Gastrocnemius medialis (tissue), 4 donors: ENCODE results near the gene ARHGEF17. TPM values are rescaled to one million over a fixed set of nuclear protein-coding genes. Genes with fewer than 3 reads are reported as not detected.

Experiments
- ATAC-seq, 2 donors: fragments of 150-250 bp; one replicate each; pipeline ENCODE4 v1.9.1; 2016
- DNase-seq, 2 donors: peaks; one replicate each; pipeline ENCODE4 v3.0.0-alpha.2; 2019
- H3K27ac ChIP-seq, 4 donors: fragments of 200-600 bp; sonication (generic); 1 replicate in 1 of 4; 2 replicates in 3 of 4; pipeline ENCODE4 v1.5.1; 2016 to 2018; ENCODE audit warnings: mild to moderate bottlenecking in 2 of 4, moderate library complexity in 1 of 4
- H3K27me3 ChIP-seq, 3 donors: fragments of 200-600 bp; sonication (generic) in 2 of 3; 1 replicate in 1 of 3; 2 replicates in 2 of 3; pipeline versions ENCODE4 v1.5.1 to v1.6.0; 2016 to 2019; ENCODE audit warnings: mild to moderate bottlenecking in 1 of 3, moderate library complexity in 1 of 3
- H3K36me3 ChIP-seq, 2 donors: fragments of 200-600 bp; sonication (generic) in 1 of 2; one replicate each; pipeline ENCODE4 v1.5.1; 2017 to 2018
- H3K4me1 ChIP-seq, 2 donors: fragments of 200-600 bp; sonication (generic) in 1 of 2; one replicate each; pipeline ENCODE4 v1.5.1; 2016 to 2017; ENCODE audit warnings: mild to moderate bottlenecking in 2 of 2
- H3K4me3 ChIP-seq, 4 donors: fragments of 200-600 bp; sonication (generic) in 3 of 4; 1 replicate in 1 of 4; 2 replicates in 3 of 4; pipeline ENCODE4 v1.5.1; 2016 to 2019; ENCODE audit warnings: mild to moderate bottlenecking in 2 of 4
- H3K9me3 ChIP-seq, 3 donors: fragments of 200-600 bp; sonication (generic) in 2 of 3; 1 replicate in 1 of 3; 2 replicates in 2 of 3; pipeline ENCODE4 v1.5.1; 2016 to 2019
- POLR2A ChIP-seq, 2 donors: fragments of 450-650 bp; IDR thresholded peaks; one replicate each; pipeline ENCODE4 v1.6.1; 2017; ENCODE audit warnings: antibody characterized with exemption in 2 of 2, mild to moderate bottlenecking in 2 of 2, moderate library complexity in 2 of 2
- in situ Hi-C, 4 donors: fragments of 200-750 bp; cut with MboI; loops; one replicate each; pipeline versions ENCODE4 v1.15.0 to v1.8.0; 2017; ENCODE audit warnings: low sequenced_read_pairs in 4 of 4
- intact Hi-C: fragments of 100-400 bp; cut with DNase I; formaldehyde crosslinking; loops from one replicate; pipeline ENCODE4 v1.15.1; 2023; ENCODE audit warnings: low total_unique reads
- total RNA-seq, 4 donors: library from RNA; depleted of rRNA; stranded (reverse); fragments of >200 nt; gene quantifications; one replicate each; pipeline versions ENCODE4 v1.1.0 to v1.2.3, GENCODE V29; 2016
- TF ChIP-seq, protein P1 (sequence below), 5 experiments: fragments of 450-650 bp in 3 of 5; fragments of 200-600 bp in 2 of 5; sonication (generic) in 2 of 5; IDR thresholded peaks in 4 of 5; conservative IDR thresholded peaks in 1 of 5; 1 replicate in 4 of 5; 2 replicates in 1 of 5; pipeline ENCODE4 v1.5.1; 2016 to 2019; ENCODE audit warnings: antibody characterized with exemption in 5 of 5, mild to moderate bottlenecking in 3 of 5, moderate library complexity in 3 of 5

ARHGEF17 gene
- total RNA-seq, 4 donors from 2014 or later = 8.9 to 16.9 (median 13.9) TPM

DNA sequence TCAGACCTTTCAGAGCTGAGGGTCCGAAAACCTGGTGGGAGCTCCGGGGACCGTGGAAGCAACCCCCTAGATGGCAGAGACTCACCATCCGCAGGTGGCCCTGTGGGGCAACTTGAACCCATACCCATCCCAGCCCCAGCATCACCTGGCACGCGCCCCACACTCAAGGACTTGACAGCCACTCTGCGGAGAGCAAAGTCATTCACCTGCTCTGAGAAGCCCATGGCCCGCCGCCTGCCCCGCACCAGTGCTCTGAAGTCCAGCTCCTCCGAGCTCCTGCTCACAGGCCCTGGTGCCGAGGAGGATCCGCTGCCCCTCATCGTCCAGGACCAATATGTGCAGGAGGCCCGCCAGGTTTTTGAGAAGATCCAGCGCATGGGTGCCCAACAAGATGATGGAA lies 2.0 kb downstream of the ARHGEF17 start:
- ATAC-seq = no peak
- Histone ChIP-seq H3K9me3 (no peaks in the 10 kb centered on the region), H3K27ac (peak overlapping the region; percentile 73 to 83 (median 82)), H3K27me3 (peaks cover 0 to 2% (median 0%) of the 10 kb centered on the region in 3 donors), H3K4me1 (peaks cover 4 to 18% of the 10 kb centered on the region in 2 donors), H3K36me3 (no peaks in the 10 kb centered on the region), H3K4me3 (peak overlapping the region; percentile 65 to 90 (median 79))
- intact Hi-C loops = no loop called here
- DNase-seq = no peak
- TF ChIP-seq, protein P1, sequence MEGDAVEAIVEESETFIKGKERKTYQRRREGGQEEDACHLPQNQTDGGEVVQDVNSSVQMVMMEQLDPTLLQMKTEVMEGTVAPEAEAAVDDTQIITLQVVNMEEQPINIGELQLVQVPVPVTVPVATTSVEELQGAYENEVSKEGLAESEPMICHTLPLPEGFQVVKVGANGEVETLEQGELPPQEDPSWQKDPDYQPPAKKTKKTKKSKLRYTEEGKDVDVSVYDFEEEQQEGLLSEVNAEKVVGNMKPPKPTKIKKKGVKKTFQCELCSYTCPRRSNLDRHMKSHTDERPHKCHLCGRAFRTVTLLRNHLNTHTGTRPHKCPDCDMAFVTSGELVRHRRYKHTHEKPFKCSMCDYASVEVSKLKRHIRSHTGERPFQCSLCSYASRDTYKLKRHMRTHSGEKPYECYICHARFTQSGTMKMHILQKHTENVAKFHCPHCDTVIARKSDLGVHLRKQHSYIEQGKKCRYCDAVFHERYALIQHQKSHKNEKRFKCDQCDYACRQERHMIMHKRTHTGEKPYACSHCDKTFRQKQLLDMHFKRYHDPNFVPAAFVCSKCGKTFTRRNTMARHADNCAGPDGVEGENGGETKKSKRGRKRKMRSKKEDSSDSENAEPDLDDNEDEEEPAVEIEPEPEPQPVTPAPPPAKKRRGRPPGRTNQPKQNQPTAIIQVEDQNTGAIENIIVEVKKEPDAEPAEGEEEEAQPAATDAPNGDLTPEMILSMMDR (IDR thresholded peaks at IDR 0.05 in 4 of 5, conservative IDR thresholded peaks at IDR 0.05 in 1 of 5) = no peak
- TF ChIP-seq POLR2A (IDR thresholded peaks at IDR 0.05) = no peak
- in situ Hi-C loops = no loop called here

DNA sequence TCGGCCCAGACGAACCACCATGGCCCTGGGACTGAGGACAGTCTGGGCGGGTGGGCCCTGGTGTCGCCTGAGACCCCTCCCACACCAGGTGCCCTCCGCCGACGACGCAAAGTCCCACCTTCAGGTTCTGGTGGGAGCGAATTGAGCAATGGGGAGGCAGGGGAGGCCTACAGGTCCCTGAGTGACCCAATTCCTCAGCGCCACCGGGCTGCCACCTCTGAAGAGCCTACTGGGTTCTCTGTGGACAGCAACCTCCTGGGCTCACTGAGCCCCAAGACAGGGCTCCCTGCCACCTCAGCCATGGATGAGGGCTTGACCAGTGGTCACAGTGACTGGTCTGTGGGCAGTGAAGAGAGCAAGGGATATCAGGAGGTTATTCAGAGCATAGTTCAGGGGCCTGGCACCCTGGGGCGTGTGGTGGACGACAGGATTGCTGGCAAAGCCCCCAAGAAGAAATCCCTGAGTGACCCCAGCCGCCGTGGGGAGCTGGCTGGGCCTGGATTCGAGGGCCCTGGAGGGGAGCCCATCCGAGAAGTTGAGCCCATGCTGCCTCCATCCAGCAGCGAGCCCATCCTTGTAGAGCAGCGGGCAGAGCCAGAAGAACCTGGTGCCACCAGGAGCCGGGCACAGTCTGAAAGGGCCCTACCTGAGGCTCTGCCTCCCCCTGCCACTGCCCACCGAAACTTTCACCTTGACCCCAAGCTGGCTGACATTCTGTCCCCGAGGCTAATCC lies 2.8 kb downstream of the ARHGEF17 start:
- TF ChIP-seq, protein P1 (IDR thresholded peaks at IDR 0.05 in 4 of 5, conservative IDR thresholded peaks at IDR 0.05 in 1 of 5) = no peak
- TF ChIP-seq POLR2A (IDR thresholded peaks at IDR 0.05) = no peak
- H3K27ac ChIP-seq = peak overlapping the region; percentile 73 to 83 (median 82)
- in situ Hi-C loops = no loop called here
- ATAC-seq (no peak), DNase-seq (no peak)
- peak overlapping the region; percentile 32 to 90 (median 73) for H3K4me3 ChIP-seq
- no peaks in the 10 kb centered on the region for H3K9me3 ChIP-seq
- intact Hi-C loops = no loop called here
- peaks cover 0 to 2% (median 0%) of the 10 kb centered on the region in 3 donors for H3K27me3 ChIP-seq
- H3K36me3 ChIP-seq = no peaks in the 10 kb centered on the region
- peaks cover 4 to 22% of the 10 kb centered on the region in 2 donors for H3K4me1 ChIP-seq

DNA sequence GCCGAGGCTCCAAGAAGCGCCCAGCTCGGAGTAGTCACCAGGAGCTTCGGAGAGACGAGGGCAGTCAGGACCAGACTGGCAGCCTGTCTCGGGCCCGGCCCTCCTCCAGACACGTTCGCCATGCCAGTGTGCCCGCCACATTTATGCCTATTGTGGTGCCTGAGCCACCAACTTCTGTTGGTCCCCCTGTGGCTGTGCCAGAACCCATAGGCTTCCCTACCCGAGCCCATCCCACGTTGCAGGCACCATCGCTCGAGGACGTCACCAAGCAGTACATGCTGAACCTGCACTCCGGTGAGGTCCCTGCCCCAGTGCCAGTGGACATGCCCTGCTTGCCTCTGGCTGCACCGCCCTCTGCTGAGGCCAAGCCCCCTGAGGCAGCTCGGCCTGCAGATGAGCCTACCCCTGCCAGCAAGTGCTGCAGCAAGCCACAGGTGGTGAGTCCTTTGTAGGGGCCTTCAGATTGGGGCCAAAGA lies 3.4 kb downstream of the ARHGEF17 start:
- DNase-seq (no peak), ATAC-seq (no peak)
- no peaks in the 10 kb centered on the region for H3K9me3 ChIP-seq
- no peaks in the 10 kb centered on the region for H3K36me3 ChIP-seq
- peaks cover 4 to 25% of the 10 kb centered on the region in 2 donors for H3K4me1 ChIP-seq
- intact Hi-C loops (no loop called here), in situ Hi-C loops (no loop called here)
- peak overlapping the region in 3 of 4 donors; percentile 81 to 83 (median 83) for H3K27ac ChIP-seq
- peak overlapping the region; percentile 21 to 90 (median 48) for H3K4me3 ChIP-seq
- no peak for TF ChIP-seq POLR2A (IDR thresholded peaks at IDR 0.05)
- TF ChIP-seq, protein P1 (IDR thresholded peaks at IDR 0.05 in 4 of 5, conservative IDR thresholded peaks at IDR 0.05 in 1 of 5) = no peak
- H3K27me3 ChIP-seq = peaks cover 0 to 2% (median 0%) of the 10 kb centered on the region in 3 donors

DNA sequence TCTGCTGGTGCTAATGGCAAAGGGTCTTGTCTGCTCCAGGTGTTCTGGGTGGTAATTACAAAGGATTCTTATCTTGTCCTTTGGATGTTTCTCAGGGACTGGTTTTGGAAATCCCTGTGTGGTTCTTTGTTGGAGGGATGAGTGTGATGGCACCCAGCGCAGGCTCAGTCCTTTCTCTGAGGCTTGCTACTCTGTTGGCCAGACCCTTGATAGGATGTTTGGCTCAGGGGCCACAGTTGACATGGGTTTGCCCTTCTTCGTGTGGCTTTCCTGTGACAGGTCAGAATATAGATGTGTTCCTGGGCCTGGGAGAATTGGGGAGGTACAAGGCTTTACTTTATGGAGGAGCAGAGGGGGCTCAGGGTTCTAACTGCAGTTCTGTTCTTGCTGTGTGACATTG lies 4.0 kb downstream of the ARHGEF17 start:
- in situ Hi-C loops (no loop called here), intact Hi-C loops (no loop called here)
- Histone ChIP-seq H3K4me1 (peaks cover 4 to 27% of the 10 kb centered on the region in 2 donors), H3K27me3 (peaks cover 0 to 2% (median 0%) of the 10 kb centered on the region in 3 donors), H3K9me3 (no peaks in the 10 kb centered on the region), H3K27ac (peak overlapping the region; percentile 51 to 83 (median 70)), H3K4me3 (peak overlapping the region; percentile 23 to 90 (median 48)), H3K36me3 (no peaks in the 10 kb centered on the region)
- ATAC-seq = no peak
- no peak for DNase-seq
- TF ChIP-seq POLR2A (IDR thresholded peaks at IDR 0.05) = no peak
- TF ChIP-seq, protein P1 (IDR thresholded peaks at IDR 0.05 in 4 of 5, conservative IDR thresholded peaks at IDR 0.05 in 1 of 5) = no peak
